HEK293 (cell line): ENCODE measurements around the gene VPS36.

Source experiments
- ATF2 ChIP-seq: fragments of 450-650 bp; formaldehyde crosslinking; IDR thresholded peaks from 2 replicates; pipeline ENCODE4 v1.5.1; 2016; ENCODE audit warnings: missing biosample characterization, missing genetic modification characterization, low read depth
- GLI2 ChIP-seq: fragments of 450-650 bp; formaldehyde crosslinking; IDR thresholded peaks from 2 replicates; pipeline ENCODE4; 2017; ENCODE audit warnings: missing biosample characterization, missing genetic modification characterization, low read depth, borderline replicate concordance
- GLIS1 ChIP-seq: fragments of 450-650 bp; formaldehyde crosslinking; IDR thresholded peaks from 2 replicates; pipeline ENCODE4 v1.5.1; 2016; ENCODE audit warnings: missing biosample characterization, missing genetic modification characterization
- IKZF3 ChIP-seq: fragments of 450-650 bp; IDR thresholded peaks from 2 replicates; pipeline ENCODE4 v1.5.0; 2018; ENCODE audit warnings: missing biosample characterization, mild to moderate bottlenecking, missing genetic modification characterization, moderate library complexity
- KLF10 ChIP-seq: fragments of 450-650 bp; IDR thresholded peaks from 2 replicates; pipeline ENCODE4 v1.5.1; 2018; ENCODE audit warnings: missing biosample characterization, mild to moderate bottlenecking, missing genetic modification characterization
- KLF8 ChIP-seq: fragments of 450-650 bp; formaldehyde crosslinking; IDR thresholded peaks from 2 replicates; pipeline ENCODE4 v1.5.1; 2016; ENCODE audit warnings: missing biosample characterization, missing genetic modification characterization
- PRDM1 ChIP-seq: fragments of 450-650 bp; formaldehyde crosslinking; IDR thresholded peaks from 2 replicates; pipeline ENCODE4; 2016; ENCODE audit warnings: missing biosample characterization, missing genetic modification characterization
- RBAK ChIP-seq: fragments of 450-650 bp; formaldehyde crosslinking; IDR thresholded peaks from 2 replicates; pipeline ENCODE4 v1.5.1; 2016; ENCODE audit warnings: missing biosample characterization, missing genetic modification characterization
- SALL2 ChIP-seq: fragments of 450-650 bp; formaldehyde crosslinking; IDR thresholded peaks from 2 replicates; pipeline ENCODE4 v1.5.0; 2017; ENCODE audit warnings: missing biosample characterization, mild to moderate bottlenecking, missing genetic modification characterization, borderline replicate concordance
- ZBTB1 ChIP-seq: fragments of 450-650 bp; formaldehyde crosslinking; IDR thresholded peaks from 2 replicates; pipeline ENCODE4 v1.5.1; 2016; ENCODE audit warnings: missing biosample characterization, missing genetic modification characterization
- ZBTB20 ChIP-seq: fragments of 450-650 bp; formaldehyde crosslinking; IDR thresholded peaks from 2 replicates; pipeline ENCODE4 v1.5.1; 2016; ENCODE audit warnings: missing biosample characterization, missing genetic modification characterization
- ZBTB8A ChIP-seq: fragments of 450-650 bp; formaldehyde crosslinking; IDR thresholded peaks from 2 replicates; pipeline ENCODE4 v1.5.1; 2016; ENCODE audit warnings: missing biosample characterization, missing genetic modification characterization
- ZEB2 ChIP-seq: fragments of 450-650 bp; formaldehyde crosslinking; IDR thresholded peaks from 2 replicates; pipeline ENCODE4 v1.5.1; 2016; ENCODE audit warnings: missing biosample characterization, missing genetic modification characterization
- ZNF19 ChIP-seq: fragments of 450-650 bp; formaldehyde crosslinking; IDR thresholded peaks from 2 replicates; pipeline ENCODE4; 2016; ENCODE audit warnings: missing biosample characterization, missing genetic modification characterization, low read depth
- ZNF23 ChIP-seq: fragments of 450-650 bp; formaldehyde crosslinking; IDR thresholded peaks from 2 replicates; pipeline ENCODE4 v1.5.1; 2016; ENCODE audit warnings: missing biosample characterization, missing genetic modification characterization, borderline replicate concordance
- ZNF24 ChIP-seq: fragments of 450-650 bp; formaldehyde crosslinking; IDR thresholded peaks from 2 replicates; pipeline ENCODE4 v1.5.1; 2016; ENCODE audit warnings: missing biosample characterization, missing genetic modification characterization
- ZNF521 ChIP-seq: fragments of 450-650 bp; formaldehyde crosslinking; IDR thresholded peaks from 2 replicates; pipeline ENCODE4 v1.5.1; 2017; ENCODE audit warnings: missing biosample characterization, mild to moderate bottlenecking, missing genetic modification characterization
- ZNF560 ChIP-seq: fragments of 450-650 bp; formaldehyde crosslinking; IDR thresholded peaks from 2 replicates; pipeline ENCODE4 v1.5.1; 2017; ENCODE audit warnings: missing biosample characterization, missing genetic modification characterization, borderline replicate concordance
- ZNF610 ChIP-seq: fragments of 450-650 bp; formaldehyde crosslinking; IDR thresholded peaks from 2 replicates; pipeline ENCODE4 v1.5.1; 2016; ENCODE audit warnings: missing biosample characterization, missing genetic modification characterization, borderline replicate concordance
- ZNF704 ChIP-seq: fragments of 450-650 bp; formaldehyde crosslinking; IDR thresholded peaks from 2 replicates; pipeline ENCODE4 v1.5.1; 2016; ENCODE audit warnings: missing biosample characterization, missing genetic modification characterization
- ZNF76 ChIP-seq: fragments of 450-650 bp; formaldehyde crosslinking; IDR thresholded peaks from 2 replicates; pipeline ENCODE4; 2016; ENCODE audit warnings: low read depth, missing biosample characterization, missing genetic modification characterization, borderline replicate concordance
- TF ChIP-seq, protein P1 (sequence below): fragments of 450-650 bp; formaldehyde crosslinking; IDR thresholded peaks from 2 replicates; pipeline ENCODE4 v1.5.1; 2016; ENCODE audit warnings: missing biosample characterization, missing genetic modification characterization
- TF ChIP-seq, protein P2 (sequence below): fragments of 450-650 bp; formaldehyde crosslinking; IDR thresholded peaks from 2 replicates; pipeline ENCODE4; 2016; ENCODE audit warnings: missing biosample characterization, missing genetic modification characterization
- TF ChIP-seq, protein P3 (sequence below): fragments of 450-650 bp; formaldehyde crosslinking; IDR thresholded peaks from 2 replicates; pipeline ENCODE4 v1.5.1; 2016; ENCODE audit warnings: missing biosample characterization, missing genetic modification characterization
- TF ChIP-seq, protein P4 (sequence below): fragments of 450-650 bp; formaldehyde crosslinking; conservative IDR thresholded peaks from 2 replicates; pipeline ENCODE4 v1.5.1; 2016; ENCODE audit warnings: low read depth, missing biosample characterization, missing genetic modification characterization
- TF ChIP-seq, protein P5 (sequence below): fragments of 450-650 bp; formaldehyde crosslinking; IDR thresholded peaks from 2 replicates; pipeline ENCODE4 v1.5.1; 2016; ENCODE audit warnings: missing biosample characterization, missing genetic modification characterization

Gene VPS36

GRCh38 chr13:52450012-52450792 lies at the start of gene VPS36 (continued):
- TF ChIP-seq SALL2 (tag by site-specific recombination) (no peak), ZBTB1 (tag by site-specific recombination) (no peak), ZBTB8A (tag by site-specific recombination) (peak; percentile 98), ZNF19 (tag by site-specific recombination) (no peak), ZNF610 (0 out of 2 replicates have a peak, but pooled peaks have one; percentile 14), GLI2 (tag by site-specific recombination) (no peak), ATF2 (tag by site-specific recombination) (no peak), ZNF23 (tag by site-specific recombination) (no peak), ZNF24 (tag by site-specific recombination) (no peak), ZNF521 (tag by site-specific recombination) (no peak), IKZF3 (tag by site-specific recombination) (peak; percentile 92), ZBTB20 (tag by site-specific recombination) (peak; percentile 78; the same call in 1 of the 2 replicates), ZNF704 (tag by site-specific recombination) (no peak), KLF8 (tag by site-specific recombination) (peak; percentile 76; the same call in 1 of the 2 replicates), GLIS1 (tag by site-specific recombination) (peak; percentile 67), RBAK (tag by site-specific recombination) (no peak), ZEB2 (tag by site-specific recombination) (peak; percentile 60; the same call in 1 of the 2 replicates), KLF10 (peak; percentile 68), PRDM1 (tag by site-specific recombination) (no peak), ZNF560 (no peak), ZNF76 (peak; percentile 32)
- TF ChIP-seq, protein P1, sequence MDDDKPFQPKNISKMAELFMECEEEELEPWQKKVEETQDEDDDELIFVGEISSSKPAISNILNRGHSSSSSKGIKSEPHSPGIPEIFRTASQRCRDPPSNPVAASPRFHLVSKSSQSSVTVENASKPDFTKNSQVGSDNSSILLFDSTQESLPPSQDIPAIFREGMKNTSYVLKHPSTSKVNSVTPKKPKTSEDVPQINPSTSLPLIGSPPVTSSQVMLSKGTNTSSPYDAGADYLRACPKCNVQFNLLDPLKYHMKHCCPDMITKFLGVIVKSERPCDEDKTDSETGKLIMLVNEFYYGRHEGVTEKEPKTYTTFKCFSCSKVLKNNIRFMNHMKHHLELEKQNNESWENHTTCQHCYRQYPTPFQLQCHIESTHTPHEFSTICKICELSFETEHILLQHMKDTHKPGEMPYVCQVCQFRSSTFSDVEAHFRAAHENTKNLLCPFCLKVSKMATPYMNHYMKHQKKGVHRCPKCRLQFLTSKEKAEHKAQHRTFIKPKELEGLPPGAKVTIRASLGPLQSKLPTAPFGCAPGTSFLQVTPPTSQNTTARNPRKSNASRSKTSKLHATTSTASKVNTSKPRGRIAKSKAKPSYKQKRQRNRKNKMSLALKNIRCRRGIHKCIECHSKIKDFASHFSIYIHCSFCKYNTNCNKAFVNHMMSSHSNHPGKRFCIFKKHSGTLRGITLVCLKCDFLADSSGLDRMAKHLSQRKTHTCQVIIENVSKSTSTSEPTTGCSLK (tag by site-specific recombination): no peak
- TF ChIP-seq, protein P2, sequence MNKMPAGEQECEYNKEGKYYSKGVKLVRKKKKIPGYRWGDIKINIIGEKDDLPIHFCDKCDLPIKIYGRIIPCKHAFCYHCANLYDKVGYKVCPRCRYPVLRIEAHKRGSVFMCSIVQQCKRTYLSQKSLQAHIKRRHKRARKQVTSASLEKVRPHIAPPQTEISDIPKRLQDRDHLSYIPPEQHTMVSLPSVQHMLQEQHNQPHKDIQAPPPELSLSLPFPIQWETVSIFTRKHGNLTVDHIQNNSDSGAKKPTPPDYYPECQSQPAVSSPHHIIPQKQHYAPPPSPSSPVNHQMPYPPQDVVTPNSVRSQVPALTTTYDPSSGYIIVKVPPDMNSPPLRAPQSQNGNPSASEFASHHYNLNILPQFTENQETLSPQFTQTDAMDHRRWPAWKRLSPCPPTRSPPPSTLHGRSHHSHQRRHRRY (tag by site-specific recombination): no peak
- TF ChIP-seq, protein P3, sequence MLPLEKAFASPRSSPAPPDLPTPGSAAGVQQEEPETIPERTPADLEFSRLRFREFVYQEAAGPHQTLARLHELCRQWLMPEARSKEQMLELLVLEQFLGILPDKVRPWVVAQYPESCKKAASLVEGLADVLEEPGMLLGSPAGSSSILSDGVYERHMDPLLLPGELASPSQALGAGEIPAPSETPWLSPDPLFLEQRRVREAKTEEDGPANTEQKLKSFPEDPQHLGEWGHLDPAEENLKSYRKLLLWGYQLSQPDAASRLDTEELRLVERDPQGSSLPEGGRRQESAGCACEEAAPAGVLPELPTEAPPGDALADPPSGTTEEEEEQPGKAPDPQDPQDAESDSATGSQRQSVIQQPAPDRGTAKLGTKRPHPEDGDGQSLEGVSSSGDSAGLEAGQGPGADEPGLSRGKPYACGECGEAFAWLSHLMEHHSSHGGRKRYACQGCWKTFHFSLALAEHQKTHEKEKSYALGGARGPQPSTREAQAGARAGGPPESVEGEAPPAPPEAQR (tag by site-specific recombination): no peak
- TF ChIP-seq, protein P4, sequence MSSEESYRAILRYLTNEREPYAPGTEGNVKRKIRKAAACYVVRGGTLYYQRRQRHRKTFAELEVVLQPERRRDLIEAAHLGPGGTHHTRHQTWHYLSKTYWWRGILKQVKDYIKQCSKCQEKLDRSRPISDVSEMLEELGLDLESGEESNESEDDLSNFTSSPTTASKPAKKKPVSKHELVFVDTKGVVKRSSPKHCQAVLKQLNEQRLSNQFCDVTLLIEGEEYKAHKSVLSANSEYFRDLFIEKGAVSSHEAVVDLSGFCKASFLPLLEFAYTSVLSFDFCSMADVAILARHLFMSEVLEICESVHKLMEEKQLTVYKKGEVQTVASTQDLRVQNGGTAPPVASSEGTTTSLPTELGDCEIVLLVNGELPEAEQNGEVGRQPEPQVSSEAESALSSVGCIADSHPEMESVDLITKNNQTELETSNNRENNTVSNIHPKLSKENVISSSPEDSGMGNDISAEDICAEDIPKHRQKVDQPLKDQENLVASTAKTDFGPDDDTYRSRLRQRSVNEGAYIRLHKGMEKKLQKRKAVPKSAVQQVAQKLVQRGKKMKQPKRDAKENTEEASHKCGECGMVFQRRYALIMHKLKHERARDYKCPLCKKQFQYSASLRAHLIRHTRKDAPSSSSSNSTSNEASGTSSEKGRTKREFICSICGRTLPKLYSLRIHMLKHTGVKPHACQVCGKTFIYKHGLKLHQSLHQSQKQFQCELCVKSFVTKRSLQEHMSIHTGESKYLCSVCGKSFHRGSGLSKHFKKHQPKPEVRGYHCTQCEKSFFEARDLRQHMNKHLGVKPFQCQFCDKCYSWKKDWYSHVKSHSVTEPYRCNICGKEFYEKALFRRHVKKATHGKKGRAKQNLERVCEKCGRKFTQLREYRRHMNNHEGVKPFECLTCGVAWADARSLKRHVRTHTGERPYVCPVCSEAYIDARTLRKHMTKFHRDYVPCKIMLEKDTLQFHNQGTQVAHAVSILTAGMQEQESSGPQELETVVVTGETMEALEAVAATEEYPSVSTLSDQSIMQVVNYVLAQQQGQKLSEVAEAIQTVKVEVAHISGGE (tag by site-specific recombination): peak; percentile 95
- TF ChIP-seq, protein P5, sequence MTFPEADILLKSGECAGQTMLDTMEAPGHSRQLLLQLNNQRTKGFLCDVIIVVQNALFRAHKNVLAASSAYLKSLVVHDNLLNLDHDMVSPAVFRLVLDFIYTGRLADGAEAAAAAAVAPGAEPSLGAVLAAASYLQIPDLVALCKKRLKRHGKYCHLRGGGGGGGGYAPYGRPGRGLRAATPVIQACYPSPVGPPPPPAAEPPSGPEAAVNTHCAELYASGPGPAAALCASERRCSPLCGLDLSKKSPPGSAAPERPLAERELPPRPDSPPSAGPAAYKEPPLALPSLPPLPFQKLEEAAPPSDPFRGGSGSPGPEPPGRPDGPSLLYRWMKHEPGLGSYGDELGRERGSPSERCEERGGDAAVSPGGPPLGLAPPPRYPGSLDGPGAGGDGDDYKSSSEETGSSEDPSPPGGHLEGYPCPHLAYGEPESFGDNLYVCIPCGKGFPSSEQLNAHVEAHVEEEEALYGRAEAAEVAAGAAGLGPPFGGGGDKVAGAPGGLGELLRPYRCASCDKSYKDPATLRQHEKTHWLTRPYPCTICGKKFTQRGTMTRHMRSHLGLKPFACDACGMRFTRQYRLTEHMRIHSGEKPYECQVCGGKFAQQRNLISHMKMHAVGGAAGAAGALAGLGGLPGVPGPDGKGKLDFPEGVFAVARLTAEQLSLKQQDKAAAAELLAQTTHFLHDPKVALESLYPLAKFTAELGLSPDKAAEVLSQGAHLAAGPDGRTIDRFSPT (tag by site-specific recombination): peak; percentile 99
